ENCODE data around the gene SLFN11. TPM values are rescaled to one million over a fixed set of nuclear protein-coding genes. Genes with fewer than 3 reads are reported as not detected.
A peak's percentile ranks its signal among the peaks of the same experiment; 100 is the strongest.
"Not testable (repeated sequence)": the region's sequence is repeated elsewhere in the genome, so short reads cannot be mapped to it uniquely, and the experiment has no call there.

Gene SLFN11, protein sequence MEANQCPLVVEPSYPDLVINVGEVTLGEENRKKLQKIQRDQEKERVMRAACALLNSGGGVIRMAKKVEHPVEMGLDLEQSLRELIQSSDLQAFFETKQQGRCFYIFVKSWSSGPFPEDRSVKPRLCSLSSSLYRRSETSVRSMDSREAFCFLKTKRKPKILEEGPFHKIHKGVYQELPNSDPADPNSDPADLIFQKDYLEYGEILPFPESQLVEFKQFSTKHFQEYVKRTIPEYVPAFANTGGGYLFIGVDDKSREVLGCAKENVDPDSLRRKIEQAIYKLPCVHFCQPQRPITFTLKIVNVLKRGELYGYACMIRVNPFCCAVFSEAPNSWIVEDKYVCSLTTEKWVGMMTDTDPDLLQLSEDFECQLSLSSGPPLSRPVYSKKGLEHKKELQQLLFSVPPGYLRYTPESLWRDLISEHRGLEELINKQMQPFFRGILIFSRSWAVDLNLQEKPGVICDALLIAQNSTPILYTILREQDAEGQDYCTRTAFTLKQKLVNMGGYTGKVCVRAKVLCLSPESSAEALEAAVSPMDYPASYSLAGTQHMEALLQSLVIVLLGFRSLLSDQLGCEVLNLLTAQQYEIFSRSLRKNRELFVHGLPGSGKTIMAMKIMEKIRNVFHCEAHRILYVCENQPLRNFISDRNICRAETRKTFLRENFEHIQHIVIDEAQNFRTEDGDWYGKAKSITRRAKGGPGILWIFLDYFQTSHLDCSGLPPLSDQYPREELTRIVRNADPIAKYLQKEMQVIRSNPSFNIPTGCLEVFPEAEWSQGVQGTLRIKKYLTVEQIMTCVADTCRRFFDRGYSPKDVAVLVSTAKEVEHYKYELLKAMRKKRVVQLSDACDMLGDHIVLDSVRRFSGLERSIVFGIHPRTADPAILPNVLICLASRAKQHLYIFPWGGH
- 10 to 100 TPM; 64.8 to 68.8 TPM for total RNA-seq

DNA sequence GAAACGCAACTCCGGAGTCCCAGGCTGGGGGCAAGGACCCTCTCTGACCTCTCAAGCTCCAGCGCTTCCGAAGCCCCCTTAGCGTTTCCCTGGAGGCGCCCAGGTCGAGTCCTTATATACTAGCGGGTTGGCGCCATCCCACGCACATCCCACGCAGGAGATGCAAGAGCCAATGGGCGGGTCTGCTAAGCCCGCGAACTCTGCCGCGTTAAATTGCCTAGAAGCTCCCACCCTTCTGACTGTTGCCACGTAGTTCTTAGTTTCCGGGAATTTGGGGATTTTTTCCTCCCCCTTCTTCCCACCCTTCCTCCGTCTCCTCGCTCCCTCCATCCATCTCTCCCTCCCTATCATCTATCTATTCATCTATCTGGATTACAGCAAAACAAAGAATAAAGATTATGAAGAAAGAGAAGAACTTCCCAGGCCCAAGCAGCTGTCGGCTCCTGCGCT lies at the start of gene SLFN11:
Gene SLFN11, minus strand, starts transcription at position 88 of the 450 bp plus-strand sequence. CDS start 9,814 bp downstream, outside the sequence.
- Mint-ChIP-seq H3K36me3 (peaks cover 37% of the 10 kb centered on the region), H3K27ac (peak within 1 kb of the TSS; percentile 97), H3K27me3 (no peaks in the 10 kb centered on the region), H3K4me1 (ENCODE audit: low read depth) (peaks cover 53% of the 10 kb centered on the region), H3K4me3 (peak within 1 kb of the TSS; percentile 96), H3K9me3 (peaks cover 21% of the 10 kb centered on the region)
- DNase-seq: peak; percentile 94
- CTCF ChIA-PET: interaction anchor here (0.7 to 3.5 kb wide), 9 partner anchors 61 to 168 kb away, joined by 3 to 13 read pairs (median 5); no protein-coding TSS in a partner anchor
- POLR2A ChIA-PET: interaction anchor here (0.6 to 3.0 kb wide), 24 partner anchors 12 to 351 kb away, joined by 3 to 26 read pairs (median 4); partner anchors contain the start of genes SLFN12L, SLFN13 and SLFN5
- intact Hi-C loops (cut with micrococcal nuclease): loop anchor here (1.0 to 2.0 kb wide), 5 partner anchors 60 to 435 kb away; partner anchors contain the start of genes AP2B1, SLFN12L and TAF15

GRCh38 chr17:35421069-35421468 lies 47.6 kb upstream of the SLFN11 start:
- H3K36me3 Mint-ChIP-seq; intact Hi-C loops (cut with micrococcal nuclease); H3K4me1 Mint-ChIP-seq (ENCODE audit: low read depth): not testable (repeated sequence)

DNA sequence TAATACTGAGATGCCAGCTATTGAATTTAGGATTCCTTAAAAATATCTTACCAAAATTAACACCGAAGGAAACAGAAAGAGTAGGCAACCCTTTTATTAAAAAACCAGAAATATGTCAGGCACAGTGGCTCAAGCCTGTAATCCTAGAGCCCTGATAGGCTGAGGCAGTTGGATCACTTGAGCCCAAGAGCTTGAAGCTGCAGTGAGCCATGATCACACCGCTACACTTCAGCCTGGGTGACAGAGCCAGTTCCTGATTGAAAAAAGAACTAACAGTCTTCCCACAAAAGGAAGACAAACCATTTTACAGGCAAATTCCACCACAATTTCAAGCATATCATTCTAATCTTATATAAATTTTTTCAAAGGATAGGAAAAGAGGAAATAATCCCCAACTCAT lies 43.2 kb upstream of the SLFN11 start:
- H3K36me3 Mint-ChIP-seq: peaks cover 26% of the 10 kb centered on the region
- ChIA-PET CTCF (interaction anchor here (0.6 kb wide), 1 partner anchor 10 kb away, joined by 4 read pairs; no protein-coding TSS in a partner anchor), POLR2A (no interaction called here)
- no peak for DNase-seq
- H3K27me3 Mint-ChIP-seq: no peaks in the 10 kb centered on the region
- H3K4me1 Mint-ChIP-seq (ENCODE audit: low read depth): no peaks in the 10 kb centered on the region
- H3K27ac Mint-ChIP-seq: no peak overlapping the region
- intact Hi-C loops (cut with micrococcal nuclease): no loop called here
- H3K4me3 Mint-ChIP-seq: no peak overlapping the region
- peaks cover 14% of the 10 kb centered on the region for H3K9me3 Mint-ChIP-seq

More at GRCh38 chr17:35421069-35421468, 47.6 kb upstream of the SLFN11 start:
- H3K27me3 Mint-ChIP-seq, H3K9me3 Mint-ChIP-seq, H3K4me3 Mint-ChIP-seq, DNase-seq, H3K27ac Mint-ChIP-seq: not testable (repeated sequence)
- CTCF ChIA-PET: interaction anchor here (0.7 kb wide), 1 partner anchor 651 kb away, joined by 3 read pairs; no protein-coding TSS in a partner anchor
- POLR2A ChIA-PET: interaction anchor here (0.6 kb wide), 1 partner anchor 77 kb away, joined by 3 read pairs; no protein-coding TSS in a partner anchor

- Mint-ChIP-seq H3K36me3 (peaks cover 35% of the 10 kb centered on the region), H3K9me3 (peaks cover 14% of the 10 kb centered on the region)
- H3K27ac Mint-ChIP-seq; H3K27me3 Mint-ChIP-seq; H3K4me3 Mint-ChIP-seq; intact Hi-C loops (cut with micrococcal nuclease); CTCF ChIA-PET; H3K4me1 Mint-ChIP-seq (ENCODE audit: low read depth); DNase-seq; POLR2A ChIA-PET: not testable (repeated sequence)
Observed at GRCh38 chr17:35414707-35415106, 41.3 kb upstream of the SLFN11 start.

DNA sequence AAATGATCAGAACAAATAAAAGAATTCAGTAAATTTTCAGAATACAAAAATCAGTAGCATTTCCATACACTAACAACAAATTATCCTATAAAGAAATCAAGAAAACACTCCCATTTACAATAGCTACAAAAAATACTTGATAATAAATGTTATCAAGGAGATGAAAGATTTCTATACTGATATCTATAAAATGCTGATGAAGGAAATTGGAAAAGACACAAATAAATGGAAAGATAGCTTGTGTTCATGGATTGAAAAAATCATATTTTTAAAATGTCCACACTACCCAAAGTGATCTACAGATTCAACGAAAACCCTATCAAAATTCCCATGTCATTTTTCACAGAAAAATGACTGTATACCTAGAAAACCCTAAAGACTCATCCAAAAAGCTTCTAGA lies 40.8 kb upstream of the SLFN11 start:
- intact Hi-C loops (cut with micrococcal nuclease): no loop called here
- Mint-ChIP-seq H3K27ac (no peak overlapping the region), H3K4me3 (no peak overlapping the region), H3K36me3 (peaks cover 33% of the 10 kb centered on the region), H3K27me3 (no peaks in the 10 kb centered on the region), H3K9me3 (peaks cover 14% of the 10 kb centered on the region), H3K4me1 (ENCODE audit: low read depth) (no peaks in the 10 kb centered on the region)
- POLR2A ChIA-PET: no interaction called here
- no peak for DNase-seq
- CTCF ChIA-PET: no interaction called here

DNA sequence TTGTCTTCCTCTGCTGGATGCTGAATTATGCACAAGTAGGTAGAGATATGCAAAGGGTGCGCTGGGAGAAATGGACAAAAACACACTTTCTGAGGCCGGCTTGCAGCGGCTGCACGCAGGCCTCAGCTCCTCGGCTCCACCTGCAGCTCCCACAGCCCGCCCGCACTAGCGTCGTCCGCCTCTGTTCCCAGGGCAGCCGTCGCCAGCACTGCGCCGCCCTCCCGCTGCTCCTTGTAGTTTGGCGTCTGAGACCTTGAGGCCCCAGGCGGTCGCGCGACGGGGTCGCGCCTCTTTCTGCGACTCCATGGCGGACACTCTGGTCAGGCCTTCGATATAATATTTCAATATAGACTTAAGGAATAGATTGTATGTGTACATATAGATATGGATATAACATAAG lies 34.1 kb upstream of the SLFN11 start:
- no peak overlapping the region for H3K27ac Mint-ChIP-seq
- DNase-seq: no peak
- ChIA-PET CTCF (no interaction called here), POLR2A (no interaction called here)
- intact Hi-C loops (cut with micrococcal nuclease): no loop called here
- no peaks in the 10 kb centered on the region for H3K4me1 Mint-ChIP-seq (ENCODE audit: low read depth)
- H3K36me3 Mint-ChIP-seq: peaks cover 9% of the 10 kb centered on the region
- no peaks in the 10 kb centered on the region for H3K9me3 Mint-ChIP-seq
- H3K4me3 Mint-ChIP-seq: no peak overlapping the region
- H3K27me3 Mint-ChIP-seq: no peaks in the 10 kb centered on the region

GRCh38 chr17:35406568-35406967 lies 33.1 kb upstream of the SLFN11 start:
- no peaks in the 10 kb centered on the region for H3K4me1 Mint-ChIP-seq (ENCODE audit: low read depth)
- H3K9me3 Mint-ChIP-seq: no peaks in the 10 kb centered on the region
- POLR2A ChIA-PET: no interaction called here
- DNase-seq: no peak
- no peak overlapping the region for H3K4me3 Mint-ChIP-seq
- peaks cover 9% of the 10 kb centered on the region for H3K36me3 Mint-ChIP-seq
- H3K27ac Mint-ChIP-seq: no peak overlapping the region
- CTCF ChIA-PET: interaction anchor here (0.6 kb wide), 1 partner anchor 10 kb away, joined by 4 read pairs; no protein-coding TSS in a partner anchor
- intact Hi-C loops (cut with micrococcal nuclease): no loop called here
- no peaks in the 10 kb centered on the region for H3K27me3 Mint-ChIP-seq

- H3K4me3 Mint-ChIP-seq: no peak overlapping the region
- H3K9me3 Mint-ChIP-seq: no peaks in the 10 kb centered on the region
- POLR2A ChIA-PET: interaction anchor here (0.7 kb wide), 1 partner anchor 31 kb away, joined by 3 read pairs; the partner anchor contains the start of gene SLFN11
- intact Hi-C loops (cut with micrococcal nuclease): no loop called here
- CTCF ChIA-PET: interaction anchor here (0.6 kb wide), 3 partner anchors 34 to 128 kb away, joined by 3 read pairs; no protein-coding TSS in a partner anchor
- H3K27me3 Mint-ChIP-seq: no peaks in the 10 kb centered on the region
- H3K36me3 Mint-ChIP-seq: no peaks in the 10 kb centered on the region
- H3K27ac Mint-ChIP-seq: no peak overlapping the region
- DNase-seq: no peak
- no peaks in the 10 kb centered on the region for H3K4me1 Mint-ChIP-seq (ENCODE audit: low read depth)
Observed at GRCh38 chr17:35404360-35404759, 30.9 kb upstream of the SLFN11 start.

GRCh38 chr17:35393783-35394182 lies 20.4 kb upstream of the SLFN11 start:
- CTCF ChIA-PET; H3K27me3 Mint-ChIP-seq; H3K4me3 Mint-ChIP-seq; H3K36me3 Mint-ChIP-seq; intact Hi-C loops (cut with micrococcal nuclease); DNase-seq; H3K4me1 Mint-ChIP-seq (ENCODE audit: low read depth); H3K27ac Mint-ChIP-seq; H3K9me3 Mint-ChIP-seq; POLR2A ChIA-PET: not testable (repeated sequence)

GRCh38 chr17:35390663-35391062 lies 17.2 kb upstream of the SLFN11 start:
- no peaks in the 10 kb centered on the region for H3K36me3 Mint-ChIP-seq
- H3K27ac Mint-ChIP-seq: no peak overlapping the region
- no peaks in the 10 kb centered on the region for H3K4me1 Mint-ChIP-seq (ENCODE audit: low read depth)
- no peak overlapping the region for H3K4me3 Mint-ChIP-seq
- H3K27me3 Mint-ChIP-seq: no peaks in the 10 kb centered on the region
- intact Hi-C loops (cut with micrococcal nuclease): no loop called here
- peaks cover 1% of the 10 kb centered on the region for H3K9me3 Mint-ChIP-seq
- ChIA-PET CTCF (no interaction called here), POLR2A (no interaction called here)
- DNase-seq: no peak

DNA sequence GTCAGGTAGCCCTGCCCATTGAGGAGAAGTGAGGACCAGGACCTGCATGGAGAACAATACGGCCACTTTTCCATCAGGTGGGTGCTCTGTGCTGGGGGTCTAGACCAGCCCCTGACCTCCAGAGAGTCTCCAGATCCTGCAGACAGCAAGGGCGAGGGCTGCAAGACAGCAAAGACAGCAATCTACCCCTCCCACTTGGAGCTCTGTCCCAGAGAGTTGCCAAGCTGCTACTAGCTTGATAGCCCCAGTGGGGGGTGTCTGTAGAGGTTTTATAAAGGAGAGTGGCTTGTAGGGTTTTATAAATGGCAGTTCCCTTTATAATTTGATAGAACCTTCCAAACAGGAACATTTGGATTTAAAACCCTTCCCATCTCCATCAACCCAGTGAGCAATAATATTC lies 16.7 kb upstream of the SLFN11 start:
- no peak for DNase-seq
- intact Hi-C loops (cut with micrococcal nuclease): no loop called here
- no peak overlapping the region for H3K27ac Mint-ChIP-seq
- CTCF ChIA-PET: interaction anchor here (0.6 kb wide), 1 partner anchor 46 kb away, joined by 3 read pairs; no protein-coding TSS in a partner anchor
- H3K27me3 Mint-ChIP-seq: no peaks in the 10 kb centered on the region
- no peaks in the 10 kb centered on the region for H3K36me3 Mint-ChIP-seq
- POLR2A ChIA-PET: no interaction called here
- H3K9me3 Mint-ChIP-seq: no peaks in the 10 kb centered on the region
- H3K4me1 Mint-ChIP-seq (ENCODE audit: low read depth): no peaks in the 10 kb centered on the region
- no peak overlapping the region for H3K4me3 Mint-ChIP-seq

GRCh38 chr17:35387496-35387895 lies 14.1 kb upstream of the SLFN11 start:
- Mint-ChIP-seq H3K9me3 (peaks cover 10% of the 10 kb centered on the region), H3K4me3 (no peak overlapping the region), H3K36me3 (no peaks in the 10 kb centered on the region), H3K27me3 (no peaks in the 10 kb centered on the region), H3K4me1 (ENCODE audit: low read depth) (peaks cover 8% of the 10 kb centered on the region), H3K27ac (no peak overlapping the region)
- DNase-seq: no peak
- POLR2A ChIA-PET: no interaction called here
- CTCF ChIA-PET: no interaction called here
- intact Hi-C loops (cut with micrococcal nuclease): no loop called here

Data from activated CD4-positive, alpha-beta memory T cell treated with anti-CD3 and anti-CD28 coated beads for 36 hours (primary cell).